Keratinocyte (primary cell): ENCODE measurements around the gene CHID1.
A peak's percentile ranks its signal among the peaks of the same experiment; 100 is the strongest.

ENCODE experiments used
- CTCF ChIP-seq, 3 experiments: IDR thresholded peaks in 1 of 3; conservative IDR thresholded peaks in 1 of 3; optimal IDR thresholded peaks in 1 of 3; 2 replicates in 2 of 3; 3 replicates in 1 of 3; pipeline versions ENCODE3 to v1.5.1; 2011; ENCODE audit warnings: low read length in 3 of 3, mild to moderate bottlenecking in 3 of 3, moderate library complexity in 2 of 3, control low read depth in 1 of 3, inconsistent platforms in 1 of 3; ENCODE audit not compliant: insufficient read depth in 2 of 3; ENCODE audit errors: extremely low read depth in 1 of 3
- EZH2 ChIP-seq: IDR thresholded peaks from one replicate; pipeline ENCODE4 v1.6.1; 2012; ENCODE audit warnings: inconsistent platforms, mild to moderate bottlenecking, low read length, moderate library complexity

GRCh38 chr11:829176-829846, 81.3 kb downstream of the CHID1 start:
- no peak for TF ChIP-seq CTCF (optimal IDR thresholded peaks at IDR 0.05 in 1 of 3, IDR thresholded peaks at IDR 0.05 in 1 of 3, conservative IDR thresholded peaks at IDR 0.05 in 1 of 3; ENCODE audit: extremely low read depth in 1 of 3, insufficient read depth in 2 of 3, low read length in 3 of 3)
- peak; percentile 63 for TF ChIP-seq EZH2
